Activated naive CD4-positive, alpha-beta T cell treated with anti-CD3 and anti-CD28 coated beads, Interleukin-2, amount 50 U/mL, for 24 hours (primary cell): Measurements from ENCODE around the gene OR4C12.
"Not testable (repeated sequence)": the region's sequence is repeated elsewhere in the genome, so short reads cannot be mapped to it uniquely, and the experiment has no call there.

Experiments used
- H3K27ac Mint-ChIP-seq: one replicate; pipeline ENCODE4 v1.8.0; 2021; ENCODE audit warnings: mild to moderate bottlenecking, mixed read lengths
- H3K27me3 Mint-ChIP-seq: one replicate; pipeline ENCODE4 v1.8.0; 2021; ENCODE audit warnings: mixed read lengths
- H3K36me3 Mint-ChIP-seq: one replicate; pipeline ENCODE4 v1.8.0; 2021; ENCODE audit warnings: mixed read lengths
- H3K4me1 Mint-ChIP-seq: one replicate; pipeline ENCODE4 v1.8.0; 2021; ENCODE audit warnings: mixed read lengths
- H3K4me3 Mint-ChIP-seq: one replicate; pipeline ENCODE4 v1.8.0; 2021; ENCODE audit warnings: mild to moderate bottlenecking, mixed read lengths
- H3K9me3 Mint-ChIP-seq: one replicate; pipeline ENCODE4 v1.8.0; 2021; ENCODE audit warnings: mixed read lengths

The OR4C12 gene

GRCh38 chr11:49982435-49982834 lies at the start of gene OR4C12:
TSS of gene OR4C12 (minus strand) at chr11:49982535. CDS start at chr11:49982501, 34 bp downstream.
- not testable (repeated sequence) for H3K9me3 Mint-ChIP-seq, H3K27ac Mint-ChIP-seq, H3K4me1 Mint-ChIP-seq, H3K4me3 Mint-ChIP-seq, H3K27me3 Mint-ChIP-seq, H3K36me3 Mint-ChIP-seq

GRCh38 chr11:50030193-50030592 lies 47.9 kb upstream of the OR4C12 start:
- no peaks in the 10 kb centered on the region for H3K27me3 Mint-ChIP-seq
- no peak overlapping the region for H3K4me3 Mint-ChIP-seq
- no peak overlapping the region for H3K27ac Mint-ChIP-seq
- H3K9me3 Mint-ChIP-seq, result peaks cover 16% of the 10 kb centered on the region
- no peaks in the 10 kb centered on the region for H3K4me1 Mint-ChIP-seq
- no peaks in the 10 kb centered on the region for H3K36me3 Mint-ChIP-seq

- Mint-ChIP-seq H3K27ac (no peak overlapping the region), H3K27me3 (no peaks in the 10 kb centered on the region), H3K9me3 (no peaks in the 10 kb centered on the region), H3K4me3 (no peak overlapping the region), H3K36me3 (no peaks in the 10 kb centered on the region), H3K4me1 (no peaks in the 10 kb centered on the region)
Observed at GRCh38 chr11:49995565-49995964, 13.2 kb upstream of the OR4C12 start.

GRCh38 chr11:49973439-49973838 lies 8.9 kb downstream of the OR4C12 start:
- H3K36me3 Mint-ChIP-seq, H3K27ac Mint-ChIP-seq, H3K4me1 Mint-ChIP-seq, H3K9me3 Mint-ChIP-seq, H3K27me3 Mint-ChIP-seq, H3K4me3 Mint-ChIP-seq: not testable (repeated sequence)

GRCh38 chr11:49952091-49952490 lies 30.2 kb downstream of the OR4C12 start, which contains the start of gene OR4C13:
TSS of gene OR4C13 (plus strand) at chr11:49952391. CDS start at chr11:49952423, 32 bp downstream.
- no peaks in the 10 kb centered on the region for H3K4me1 Mint-ChIP-seq
- no peaks in the 10 kb centered on the region for H3K36me3 Mint-ChIP-seq
- H3K4me3 Mint-ChIP-seq, result no peak within 1 kb of the TSS
- H3K27ac Mint-ChIP-seq, result no peak within 1 kb of the TSS
- no peaks in the 10 kb centered on the region for H3K27me3 Mint-ChIP-seq
- peaks cover 1% of the 10 kb centered on the region for H3K9me3 Mint-ChIP-seq

GRCh38 chr11:49948701-49949100 lies 33.6 kb downstream of the OR4C12 start:
- H3K9me3 Mint-ChIP-seq, result peaks cover 15% of the 10 kb centered on the region
- not testable (repeated sequence) for H3K4me1 Mint-ChIP-seq, H3K27me3 Mint-ChIP-seq, H3K4me3 Mint-ChIP-seq, H3K36me3 Mint-ChIP-seq, H3K27ac Mint-ChIP-seq
